HUDEP-2 (cell line): ENCODE data around the gene SFI1.

ENCODE experiments used
- DNase-seq, 76 experiments: peaks; one replicate each; lab custom pipeline; 2025; ENCODE audit not compliant: unreplicated experiment in 76 of 76; lab: John Stamatoyannopoulos, UW

The SFI1 gene

GRCh38 chr22:31630331-31631329, 134.3 kb downstream of the SFI1 start:
- DNase-seq = peak in 71 of 76 experiments; percentile 20 to 81 (median 65)

- peak in 5 of 76 experiments; percentile 14 to 24 (median 19) for DNase-seq
Measured at GRCh38 chr22:31631436-31631835, 135.1 kb downstream of the SFI1 start.

- no peak for DNase-seq
Measured at GRCh38 chr22:31635638-31636306, 139.4 kb downstream of the SFI1 start.

- peak in 35 of 76 experiments; percentile 14 to 63 (median 31) for DNase-seq
Measured at GRCh38 chr22:31637447-31637890, 141.1 kb downstream of the SFI1 start.

- peak in 20 of 76 experiments; percentile 10 to 42 (median 24) for DNase-seq
Measured at GRCh38 chr22:31637891-31638618, 141.7 kb downstream of the SFI1 start.

GRCh38 chr22:31639436-31640039, 143.2 kb downstream of the SFI1 start:
- DNase-seq = no peak

GRCh38 chr22:31646186-31647019, 150.1 kb downstream of the SFI1 start:
- DNase-seq = peak in 1 of 76 experiments; percentile 10

GRCh38 chr22:31647066-31647465, 150.7 kb downstream of the SFI1 start:
- DNase-seq = no peak

GRCh38 chr22:31647523-31648320, 151.4 kb downstream of the SFI1 start:
- no peak for DNase-seq

- no peak for DNase-seq
Measured at GRCh38 chr22:31650391-31650790, 154.1 kb downstream of the SFI1 start.

- DNase-seq = no peak
Measured at GRCh38 chr22:31651664-31652063, 155.3 kb downstream of the SFI1 start.

GRCh38 chr22:31652088-31652487, 155.8 kb downstream of the SFI1 start:
- no peak for DNase-seq

GRCh38 chr22:31652911-31653684, 156.8 kb downstream of the SFI1 start:
- DNase-seq = no peak

GRCh38 chr22:31653944-31654343, 157.6 kb downstream of the SFI1 start:
- DNase-seq = no peak

- no peak for DNase-seq
Measured at GRCh38 chr22:31654408-31654807, 158.1 kb downstream of the SFI1 start.

- DNase-seq = no peak
Measured at GRCh38 chr22:31659246-31659645, 162.9 kb downstream of the SFI1 start.

GRCh38 chr22:31660860-31661341, 164.6 kb downstream of the SFI1 start:
- DNase-seq = peak in 15 of 76 experiments; percentile 1 to 45 (median 12)
